ENCODE data around the gene HOXC4. TPM values are rescaled to one million over a fixed set of nuclear protein-coding genes. Genes with fewer than 3 reads are reported as not detected.

HOXC4 gene
- total and polyA plus RNA-seq, 2 donors (not counting 3 experiments of a cell fraction or from before 2014, with no cell fraction given), result 0.06 to 0.58 TPM

DNA sequence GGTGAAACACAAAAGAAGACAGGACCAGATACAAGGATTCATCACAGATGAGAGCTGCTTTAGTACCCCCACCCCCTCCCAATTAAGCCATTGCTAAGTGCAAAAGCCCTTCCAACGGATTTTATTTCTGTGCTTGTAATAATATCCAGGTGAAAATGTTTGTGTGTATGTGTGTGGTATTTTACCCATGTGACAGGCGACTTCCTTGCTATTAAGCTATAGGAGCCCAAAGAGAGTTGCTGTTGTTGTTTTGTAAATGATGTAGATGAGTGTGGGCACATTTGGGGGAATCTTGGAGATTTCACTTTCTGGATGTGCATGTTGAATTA, 3.2 kb upstream of the HOXC4 start:
- Histone ChIP-seq H3K79me2 (ENCODE audit: control insufficient read depth, insufficient read depth, low read length) (no peaks in the 10 kb centered on the region), H4K20me1 (replicated peaks; ENCODE audit: control insufficient read depth, extremely low read depth, insufficient read depth, low read length) (no peaks in the 10 kb centered on the region), H3K36me3 (ENCODE audit: control insufficient read depth in 2 of 2, extremely low read depth in 1 of 2, insufficient read depth in 2 of 2, low read length in 2 of 2) (no peaks in the 10 kb centered on the region), H3K4me3 (replicated peaks in 1 of 3; ENCODE audit: insufficient read depth in 1 of 3, low read depth in 1 of 3, low read length in 3 of 3) (no peak overlapping the region), H3K9me3 (replicated peaks; ENCODE audit: control insufficient read depth, insufficient read depth, low read length) (no peaks in the 10 kb centered on the region), H2AFZ (ENCODE audit: low read depth, low read length) (no peak overlapping the region), H3K27me3 (ENCODE audit: control insufficient read depth in 2 of 2, insufficient read depth in 2 of 2, low read length in 2 of 2) (peaks cover 83 to 96% of the 10 kb centered on the region in 2 experiments), H3K4me2 (ENCODE audit: insufficient read depth, low read length) (no peak overlapping the region), H3K9ac (replicated peaks; ENCODE audit: extremely low read depth, insufficient read depth, low read length) (no peak overlapping the region), H3K27ac (ENCODE audit: insufficient read depth, low read depth, low read length) (no peak overlapping the region), H3K9me1 (replicated peaks; ENCODE audit: control insufficient read depth, extremely low read depth, insufficient read depth, low read length) (no peaks in the 10 kb centered on the region), H3K4me1 (ENCODE audit: control insufficient read depth, extremely low read depth, insufficient read depth, low read length) (no peaks in the 10 kb centered on the region)
- BruUV-seq (replicated peaks), result no TSS peak
- no peak for DNase-seq (ENCODE audit: low read depth, low spot score)
- CTCF ChIA-PET, result interaction anchor here (0.6 to 2.1 kb wide), 2 partner anchors 18 to 45 kb away, joined by 3 to 9 read pairs; partner anchors contain the start of gene HOXC5
- TF ChIP-seq POLR2AphosphoS5 (IDR thresholded peaks at IDR 0.05; ENCODE audit: insufficient read depth, low read depth, low read length) (no peak), CTCF (IDR thresholded peaks at IDR 0.05; ENCODE audit: extremely low read depth in 1 of 2, insufficient read depth in 1 of 2, low read depth in 1 of 2, low read length in 2 of 2) (no peak), EZH2 (IDR thresholded peaks at IDR 0.05; ENCODE audit: borderline replicate concordance, low read depth, low read length, severe bottlenecking) (peak; percentile 8)
- FAIRE-seq, result no peak
- intact Hi-C loops (cut with micrococcal nuclease), result no loop called here
- POLR2A ChIA-PET, result no interaction called here
- dilution Hi-C loops (cut with MboI; ENCODE audit: extremely low pct_ligation_motif_present, low sequenced_read_pairs), result no loop called here

DNA sequence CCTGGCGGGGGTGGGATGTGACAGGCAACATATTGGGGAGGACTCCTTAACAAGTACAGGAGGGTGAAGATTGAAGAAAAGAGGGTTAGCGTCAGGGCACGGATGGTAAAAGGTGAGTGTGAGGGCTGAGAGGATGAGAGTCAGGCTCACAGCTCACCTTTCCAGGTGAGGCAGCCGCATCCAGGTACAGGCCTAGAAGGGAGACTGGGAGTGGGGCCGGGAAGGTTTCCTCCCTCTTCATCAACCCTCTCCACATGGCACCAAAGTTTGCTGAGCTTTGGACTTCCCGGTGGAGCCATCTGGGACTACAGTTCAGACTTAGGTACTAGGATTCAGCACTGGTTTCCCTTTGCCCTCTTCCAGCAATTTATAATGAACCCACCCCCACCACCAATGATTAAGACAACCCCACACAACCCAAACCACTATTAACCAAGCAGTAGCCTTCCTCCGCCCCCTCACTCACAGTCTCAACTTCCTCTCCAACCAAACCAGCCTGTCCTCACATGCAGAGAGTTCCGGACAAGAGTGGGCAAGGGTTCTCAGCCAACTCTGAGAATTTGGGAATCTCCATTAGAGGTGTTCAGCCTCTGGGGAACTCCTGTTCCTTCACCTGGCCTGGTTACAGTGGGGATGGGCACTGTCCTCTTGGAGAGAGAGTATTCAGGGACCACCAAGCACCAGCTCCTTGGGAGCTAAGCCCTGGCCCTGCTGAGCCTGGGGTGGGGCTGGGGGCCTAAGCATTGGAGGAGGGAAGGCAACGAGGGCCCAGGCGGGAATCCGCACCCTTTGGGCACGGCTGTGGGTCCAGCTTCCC, 2.4 kb upstream of the HOXC4 start:
- H3K4me2 ChIP-seq (ENCODE audit: insufficient read depth, low read length), result no peak overlapping the region
- ChIA-PET CTCF (interaction anchor here (0.6 to 2.1 kb wide), 3 partner anchors 19 to 157 kb away, joined by 3 to 9 read pairs (median 3); partner anchors contain the start of gene HOXC5), POLR2A (no interaction called here)
- H3K27me3 ChIP-seq (ENCODE audit: control insufficient read depth in 2 of 2, insufficient read depth in 2 of 2, low read length in 2 of 2), result peaks cover 83 to 95% of the 10 kb centered on the region in 2 experiments
- no peak overlapping the region for H2AFZ ChIP-seq (ENCODE audit: low read depth, low read length)
- H3K9me3 ChIP-seq (replicated peaks; ENCODE audit: control insufficient read depth, insufficient read depth, low read length), result no peaks in the 10 kb centered on the region
- H3K36me3 ChIP-seq (ENCODE audit: control insufficient read depth in 2 of 2, extremely low read depth in 1 of 2, insufficient read depth in 2 of 2, low read length in 2 of 2), result no peaks in the 10 kb centered on the region
- no peak overlapping the region for H3K27ac ChIP-seq (ENCODE audit: insufficient read depth, low read depth, low read length)
- BruUV-seq (replicated peaks), result no TSS peak
- no peak for FAIRE-seq
- H4K20me1 ChIP-seq (replicated peaks; ENCODE audit: control insufficient read depth, extremely low read depth, insufficient read depth, low read length), result no peaks in the 10 kb centered on the region
- TF ChIP-seq EZH2 (IDR thresholded peaks at IDR 0.05; ENCODE audit: borderline replicate concordance, low read depth, low read length, severe bottlenecking), result peak; percentile 49
- no peak for TF ChIP-seq JUN (IDR thresholded peaks at IDR 0.05; ENCODE audit: borderline replicate concordance, insufficient read depth, insufficient read length, low read depth)
- TF ChIP-seq FOS (IDR thresholded peaks at IDR 0.05; ENCODE audit: borderline replicate concordance, insufficient read depth, low read length), result no peak
- H3K9me1 ChIP-seq (replicated peaks; ENCODE audit: control insufficient read depth, extremely low read depth, insufficient read depth, low read length), result no peaks in the 10 kb centered on the region
- DNase-seq (ENCODE audit: low read depth, low spot score), result no peak
- intact Hi-C loops (cut with micrococcal nuclease) (no loop called here), dilution Hi-C loops (cut with MboI; ENCODE audit: extremely low pct_ligation_motif_present, low sequenced_read_pairs) (no loop called here)
- H3K4me3 ChIP-seq (replicated peaks in 1 of 3; ENCODE audit: insufficient read depth in 1 of 3, low read depth in 1 of 3, low read length in 3 of 3), result no peak overlapping the region
- H3K4me1 ChIP-seq (ENCODE audit: control insufficient read depth, extremely low read depth, insufficient read depth, low read length), result no peaks in the 10 kb centered on the region
- no peak overlapping the region for H3K9ac ChIP-seq (replicated peaks; ENCODE audit: extremely low read depth, insufficient read depth, low read length)
- no peaks in the 10 kb centered on the region for H3K79me2 ChIP-seq (ENCODE audit: control insufficient read depth, insufficient read depth, low read length)
